B cell (primary cell): Measurements from ENCODE around the gene POLN. TPM values are rescaled to one million over a fixed set of nuclear protein-coding genes. Genes with fewer than 3 reads are reported as not detected.

Experiments
- ATAC-seq: fragments of 200-7000 bp; cut with Tn5 transposase; one replicate; pipeline ENCODE4 v1.10.0; 2021; ENCODE audit warnings: low read depth, mild to moderate bottlenecking, moderate number of reproducible peaks, moderate library complexity
- CTCF ChIA-PET: fragments of 350-600 bp; sonication (Branson Sonifier 250); formaldehyde crosslinking; loops from one replicate; lab custom pipeline; 2021; ENCODE audit warnings: antibody characterized with exemption, inconsistent platforms; lab: Charles Lee
- POLR2A ChIA-PET: fragments of 350-600 bp; sonication (Branson Sonifier 250); formaldehyde crosslinking; loops from one replicate; lab custom pipeline; 2021; ENCODE audit warnings: antibody characterized with exemption; lab: Charles Lee
- DNase-seq: peaks from one replicate; pipeline ENCODE4 v3.0.0; 2013
- H2AFZ ChIP-seq: 2 replicates; pipeline ENCODE4 v1.6.1; 2012; ENCODE audit warnings: mild to moderate bottlenecking, low read depth, low read length; ENCODE audit not compliant: insufficient read depth, poor library complexity, severe bottlenecking
- H3K27ac ChIP-seq, 2 donors: 1 replicate in 1 of 2; 2 replicates in 1 of 2; pipeline ENCODE4 v1.5.1; 2012 to 2013; ENCODE audit warnings: low read length in 2 of 2, mild to moderate bottlenecking in 2 of 2, moderate library complexity in 1 of 2
- H3K27me3 ChIP-seq, 4 experiments: fragments of 200-600 bp in 1 of 4; sonication (generic) in 1 of 4; replicated peaks in 1 of 4; 1 replicate in 2 of 4; 2 replicates in 2 of 4; pipeline versions ENCODE4 v1.6.1 to v1.7.0; 2013 to 2016; ENCODE audit warnings: low read length in 3 of 4, mild to moderate bottlenecking in 2 of 4, mixed read lengths in 1 of 4, moderate library complexity in 1 of 4; ENCODE audit not compliant: insufficient read depth in 4 of 4, control insufficient read depth in 3 of 4; ENCODE audit errors: control extremely low read depth in 1 of 4
- H3K36me3 ChIP-seq, 2 experiments: replicated peaks in 1 of 2; 1 replicate in 1 of 2; 2 replicates in 1 of 2; pipeline versions ENCODE4 v1.6.1 to v1.7.1; 2013; ENCODE audit warnings: low read length in 1 of 2; ENCODE audit not compliant: insufficient read depth in 2 of 2, control insufficient read depth in 1 of 2; ENCODE audit errors: control extremely low read depth in 1 of 2, extremely low read depth in 1 of 2
- H3K4me1 ChIP-seq, 2 donors: fragments of 200-600 bp in 1 of 2; sonication (generic) in 1 of 2; 1 replicate in 1 of 2; 2 replicates in 1 of 2; pipeline versions ENCODE4 v1.5.1 to v1.6.1; 2013 to 2017; ENCODE audit warnings: low read length in 2 of 2; ENCODE audit not compliant: control insufficient read depth in 2 of 2, insufficient read depth in 2 of 2
- H3K4me2 ChIP-seq: replicated peaks from 2 replicates; pipeline ENCODE3; 2012; ENCODE audit warnings: mild to moderate bottlenecking, low read depth, low read length; ENCODE audit not compliant: poor library complexity, severe bottlenecking
- H3K4me3 ChIP-seq, 5 experiments: fragments of 200-600 bp in 1 of 5; sonication (generic) in 1 of 5; 1 replicate in 3 of 5; 2 replicates in 2 of 5; pipeline versions ENCODE4 v1.5.1 to v1.7.0; 2011 to 2016; ENCODE audit warnings: low read length in 4 of 5, mild to moderate bottlenecking in 4 of 5, low read depth in 2 of 5, control low read depth in 1 of 5, moderate library complexity in 1 of 5; ENCODE audit not compliant: insufficient read depth in 1 of 5; ENCODE audit errors: control extremely low read depth in 1 of 5, extremely low read depth in 1 of 5
- H3K79me2 ChIP-seq: fragments of 200-600 bp; sonication (generic); one replicate; pipeline ENCODE4 v1.6.0; 2016; ENCODE audit warnings: low read length; ENCODE audit not compliant: control insufficient read depth, insufficient read depth
- H3K9ac ChIP-seq: fragments of 200-600 bp; sonication (generic); 2 replicates; pipeline ENCODE4 v1.6.1; 2017; ENCODE audit warnings: mild to moderate bottlenecking, low read length, moderate library complexity
- H3K9me3 ChIP-seq, 3 donors: one replicate each; pipeline versions ENCODE4 v1.6.1 to v1.7.1; 2013; ENCODE audit warnings: low read length in 2 of 3; ENCODE audit not compliant: control insufficient read depth in 2 of 3, insufficient read depth in 1 of 3; ENCODE audit errors: control extremely low read depth in 1 of 3
- H4K20me1 ChIP-seq: 2 replicates; pipeline ENCODE4 v1.6.0; 2012; ENCODE audit warnings: mild to moderate bottlenecking, low read length; ENCODE audit not compliant: insufficient read depth, control insufficient read depth, poor library complexity, severe bottlenecking
- H3K27ac Mint-ChIP-seq: one replicate; pipeline ENCODE4 v1.8.0; 2021; ENCODE audit warnings: mixed read lengths
- H3K27me3 Mint-ChIP-seq: one replicate; pipeline ENCODE4 v1.8.0; 2021; ENCODE audit warnings: mixed read lengths
- H3K4me1 Mint-ChIP-seq: one replicate; pipeline ENCODE4 v1.8.0; 2021; ENCODE audit warnings: mixed read lengths
- H3K4me3 Mint-ChIP-seq: one replicate; pipeline ENCODE4 v1.8.0; 2021; ENCODE audit warnings: mixed read lengths
- H3K9me3 Mint-ChIP-seq: one replicate; pipeline ENCODE4 v1.8.0; 2022; ENCODE audit warnings: mixed read lengths; ENCODE audit not compliant: insufficient read depth
- EZH2 ChIP-seq: IDR thresholded peaks from 2 replicates; pipeline ENCODE4 v1.6.1; 2012; ENCODE audit warnings: borderline replicate concordance, low read depth, mild to moderate bottlenecking, moderate library complexity, low read length; ENCODE audit not compliant: insufficient read depth, poor library complexity, severe bottlenecking
- WGBS: methylation state at CpG from one replicate; pipeline ENCODE4 v1.1.5; 2013; ENCODE audit warnings: missing lambda C conversion rate; ENCODE audit not compliant: insufficient coverage; 5-methylcytosine and 5-hydroxymethylcytosine counted together
- intact Hi-C: fragments of 100-400 bp; cut with micrococcal nuclease; formaldehyde crosslinking; loops from one replicate; pipeline ENCODE4 v1.10.0; 2022
- polyA plus RNA-seq: library from polyadenylated mRNA; depleted of rRNA; stranded (reverse); fragments of >200 nt; gene quantifications from 2 replicates; pipeline ENCODE4 v1.2.3, GENCODE V29; 2012
- total RNA-seq, 2 donors: library from RNA; stranded (reverse); fragments of 120-200 nt in 1 of 2; gene quantifications; 1 replicate in 1 of 2; 2 replicates in 1 of 2; pipeline versions ENCODE4 v1.2.3 to v1.2.4, GENCODE V29; 2013 to 2022
- TF ChIP-seq, protein P1 (sequence below): fragments of 200-600 bp; IDR thresholded peaks from one replicate; pipeline ENCODE4 v1.8.0; 2022; ENCODE audit warnings: antibody characterized with exemption, mild to moderate bottlenecking

The POLN gene
- total and polyA plus RNA-seq, 2 donors (not counting 1 experiment from before 2014, with no cell fraction given) = 0.73 to 1.5 TPM

DNA sequence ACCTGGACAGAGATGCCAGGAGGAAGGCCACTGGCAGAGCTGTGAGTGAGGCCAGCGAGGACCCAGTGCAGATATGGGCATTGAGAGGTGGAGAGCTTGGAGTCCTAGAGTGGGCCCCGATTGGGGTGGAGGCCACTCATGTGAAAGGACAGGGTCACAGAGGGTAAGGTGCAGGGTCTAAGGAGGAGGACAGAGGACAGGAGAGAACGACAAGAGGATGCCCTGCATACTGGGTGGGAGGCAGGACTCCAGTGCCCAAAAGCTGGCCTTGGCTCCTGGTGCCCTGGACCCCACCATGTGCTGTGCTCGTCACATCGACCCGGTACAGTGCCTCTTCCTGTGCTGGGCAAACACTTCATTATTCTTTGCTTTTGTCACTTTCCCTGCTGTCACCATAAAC lies 116.1 kb downstream of the POLN start:
- no peaks in the 10 kb centered on the region for H3K79me2 ChIP-seq
- CTCF ChIA-PET = no interaction called here
- H3K4me1 ChIP-seq = no peaks in the 10 kb centered on the region
- no peaks in the 10 kb centered on the region for H3K4me1 Mint-ChIP-seq
- no peaks in the 10 kb centered on the region for H4K20me1 ChIP-seq
- no peak for ATAC-seq
- no peak for DNase-seq
- peaks cover 0 to 4% (median 0%) of the 10 kb centered on the region in 4 experiments for H3K27me3 ChIP-seq
- WGBS = 81% methylated on average over 6 of the region's 6 CpGs
- H3K36me3 ChIP-seq = no peaks in the 10 kb centered on the region
- intact Hi-C loops = no loop called here
- no peak for TF ChIP-seq EZH2
- TF ChIP-seq, protein P1, sequence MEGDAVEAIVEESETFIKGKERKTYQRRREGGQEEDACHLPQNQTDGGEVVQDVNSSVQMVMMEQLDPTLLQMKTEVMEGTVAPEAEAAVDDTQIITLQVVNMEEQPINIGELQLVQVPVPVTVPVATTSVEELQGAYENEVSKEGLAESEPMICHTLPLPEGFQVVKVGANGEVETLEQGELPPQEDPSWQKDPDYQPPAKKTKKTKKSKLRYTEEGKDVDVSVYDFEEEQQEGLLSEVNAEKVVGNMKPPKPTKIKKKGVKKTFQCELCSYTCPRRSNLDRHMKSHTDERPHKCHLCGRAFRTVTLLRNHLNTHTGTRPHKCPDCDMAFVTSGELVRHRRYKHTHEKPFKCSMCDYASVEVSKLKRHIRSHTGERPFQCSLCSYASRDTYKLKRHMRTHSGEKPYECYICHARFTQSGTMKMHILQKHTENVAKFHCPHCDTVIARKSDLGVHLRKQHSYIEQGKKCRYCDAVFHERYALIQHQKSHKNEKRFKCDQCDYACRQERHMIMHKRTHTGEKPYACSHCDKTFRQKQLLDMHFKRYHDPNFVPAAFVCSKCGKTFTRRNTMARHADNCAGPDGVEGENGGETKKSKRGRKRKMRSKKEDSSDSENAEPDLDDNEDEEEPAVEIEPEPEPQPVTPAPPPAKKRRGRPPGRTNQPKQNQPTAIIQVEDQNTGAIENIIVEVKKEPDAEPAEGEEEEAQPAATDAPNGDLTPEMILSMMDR = no peak
- H3K4me3 Mint-ChIP-seq = no peak overlapping the region
- no peak overlapping the region for H3K4me3 ChIP-seq
- no peak overlapping the region for H3K9ac ChIP-seq
- no peak overlapping the region for H3K27ac ChIP-seq
- no peaks in the 10 kb centered on the region for H3K9me3 ChIP-seq
- H3K27ac Mint-ChIP-seq = no peak overlapping the region
- POLR2A ChIA-PET = no interaction called here
- no peaks in the 10 kb centered on the region for H3K9me3 Mint-ChIP-seq
- no peak overlapping the region for H3K4me2 ChIP-seq
- peaks cover 18% of the 10 kb centered on the region for H3K27me3 Mint-ChIP-seq
- no peak overlapping the region for H2AFZ ChIP-seq

DNA sequence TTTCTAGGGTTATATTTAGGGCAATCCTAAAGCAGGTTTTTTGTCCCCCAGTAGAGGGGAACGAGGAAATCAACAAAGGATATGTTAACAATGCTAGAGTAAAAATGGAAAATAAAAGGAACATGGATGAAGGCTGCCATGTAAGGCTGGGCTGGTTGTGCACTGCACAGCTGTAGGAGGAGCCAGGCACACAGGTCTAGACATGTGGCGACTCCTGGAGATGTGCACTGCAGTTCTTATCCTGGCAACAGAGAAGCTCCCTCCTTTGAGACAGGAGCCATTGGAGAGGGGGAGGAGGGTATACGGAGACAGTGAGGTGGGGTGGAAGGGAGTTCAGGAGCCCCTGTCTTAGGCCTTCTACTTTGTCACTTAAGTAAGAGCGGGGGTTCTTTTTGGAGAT lies 116.9 kb downstream of the POLN start:
- Mint-ChIP-seq H3K27me3 (peaks cover 20% of the 10 kb centered on the region), H3K4me3 (no peak overlapping the region), H3K4me1 (no peaks in the 10 kb centered on the region), H3K27ac (no peak overlapping the region), H3K9me3 (no peaks in the 10 kb centered on the region)
- Histone ChIP-seq H3K9ac (no peak overlapping the region), H3K36me3 (no peaks in the 10 kb centered on the region), H3K27me3 (peaks cover 0 to 4% (median 0%) of the 10 kb centered on the region in 4 experiments), H2AFZ (no peak overlapping the region), H3K79me2 (no peaks in the 10 kb centered on the region), H3K27ac (no peak overlapping the region), H3K9me3 (no peaks in the 10 kb centered on the region), H4K20me1 (no peaks in the 10 kb centered on the region), H3K4me2 (no peak overlapping the region), H3K4me3 (no peak overlapping the region), H3K4me1 (no peaks in the 10 kb centered on the region)
- WGBS = 93% methylated on average over 4 of the region's 4 CpGs
- POLR2A ChIA-PET = no interaction called here
- CTCF ChIA-PET = no interaction called here
- DNase-seq = no peak
- intact Hi-C loops = no loop called here
- ATAC-seq = no peak
- TF ChIP-seq, protein P1 = no peak
